ENCODE results near the gene DOCK9. TPM values are rescaled to one million over a fixed set of nuclear protein-coding genes. Genes with fewer than 3 reads are reported as not detected.

Gene DOCK9
- total RNA-seq, 4 donors from 2014 or later: 78.7 to 306 (median 142) TPM

DNA sequence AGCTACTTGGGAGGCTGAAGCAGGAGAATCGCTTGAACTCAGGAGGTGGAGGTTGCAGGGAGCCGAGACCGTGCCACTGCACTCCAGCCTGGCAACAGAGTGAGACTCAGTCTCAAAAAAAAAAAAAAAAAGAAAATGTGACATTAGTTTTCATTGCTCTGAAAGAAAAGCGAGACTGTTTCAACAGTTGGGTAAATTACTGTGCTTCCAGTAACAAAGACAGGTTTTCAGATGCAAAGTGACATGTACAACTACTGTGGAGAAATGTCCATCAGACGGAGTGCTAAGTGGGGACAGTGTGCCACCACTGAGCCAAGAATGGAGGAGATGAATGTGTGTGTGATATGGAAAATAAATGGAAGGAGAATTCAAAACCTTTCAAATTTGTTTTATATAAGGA is 201.2 kb downstream of the DOCK9 start:
- TF ChIP-seq, protein P1, sequence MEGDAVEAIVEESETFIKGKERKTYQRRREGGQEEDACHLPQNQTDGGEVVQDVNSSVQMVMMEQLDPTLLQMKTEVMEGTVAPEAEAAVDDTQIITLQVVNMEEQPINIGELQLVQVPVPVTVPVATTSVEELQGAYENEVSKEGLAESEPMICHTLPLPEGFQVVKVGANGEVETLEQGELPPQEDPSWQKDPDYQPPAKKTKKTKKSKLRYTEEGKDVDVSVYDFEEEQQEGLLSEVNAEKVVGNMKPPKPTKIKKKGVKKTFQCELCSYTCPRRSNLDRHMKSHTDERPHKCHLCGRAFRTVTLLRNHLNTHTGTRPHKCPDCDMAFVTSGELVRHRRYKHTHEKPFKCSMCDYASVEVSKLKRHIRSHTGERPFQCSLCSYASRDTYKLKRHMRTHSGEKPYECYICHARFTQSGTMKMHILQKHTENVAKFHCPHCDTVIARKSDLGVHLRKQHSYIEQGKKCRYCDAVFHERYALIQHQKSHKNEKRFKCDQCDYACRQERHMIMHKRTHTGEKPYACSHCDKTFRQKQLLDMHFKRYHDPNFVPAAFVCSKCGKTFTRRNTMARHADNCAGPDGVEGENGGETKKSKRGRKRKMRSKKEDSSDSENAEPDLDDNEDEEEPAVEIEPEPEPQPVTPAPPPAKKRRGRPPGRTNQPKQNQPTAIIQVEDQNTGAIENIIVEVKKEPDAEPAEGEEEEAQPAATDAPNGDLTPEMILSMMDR (IDR thresholded peaks at IDR 0.05; ENCODE audit: low read depth): no peak

DNA sequence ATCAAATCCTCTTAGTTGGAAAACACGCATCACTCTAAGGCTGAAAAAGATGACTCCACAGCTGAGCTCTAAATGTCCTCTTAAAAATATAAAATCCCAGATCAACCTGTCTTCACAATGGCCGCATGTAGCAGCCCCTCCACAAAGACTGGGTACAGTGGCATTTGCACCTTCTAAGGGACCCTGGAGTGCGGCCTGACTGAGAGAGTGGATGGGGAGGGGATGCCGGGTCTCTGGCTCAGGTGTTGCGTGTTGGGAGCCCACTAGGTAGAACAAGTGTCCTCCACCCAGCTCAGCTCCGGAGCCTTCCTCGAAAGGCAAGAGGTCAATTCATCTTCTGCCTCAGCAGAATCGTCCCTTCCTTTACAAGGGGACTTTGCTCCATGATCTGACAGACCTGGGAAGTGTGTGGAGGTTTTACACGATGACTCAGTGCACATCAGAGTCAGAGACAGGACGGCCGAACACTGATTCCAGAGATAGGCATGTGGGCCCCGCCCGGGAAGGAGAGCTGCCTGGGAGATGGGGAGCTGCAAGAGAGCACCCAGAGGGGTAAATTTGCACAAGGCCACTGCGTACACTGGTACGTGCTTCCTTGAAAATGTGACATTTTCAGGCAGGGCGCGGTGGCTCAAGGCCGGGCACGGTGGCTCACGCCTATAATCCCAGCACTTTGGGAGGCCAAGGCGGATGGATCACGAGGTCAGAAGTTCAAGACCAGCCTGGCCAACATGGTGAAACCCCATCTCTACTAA is 201.8 kb downstream of the DOCK9 start:
- TF ChIP-seq, protein P1 (IDR thresholded peaks at IDR 0.05; ENCODE audit: low read depth): no peak

DNA sequence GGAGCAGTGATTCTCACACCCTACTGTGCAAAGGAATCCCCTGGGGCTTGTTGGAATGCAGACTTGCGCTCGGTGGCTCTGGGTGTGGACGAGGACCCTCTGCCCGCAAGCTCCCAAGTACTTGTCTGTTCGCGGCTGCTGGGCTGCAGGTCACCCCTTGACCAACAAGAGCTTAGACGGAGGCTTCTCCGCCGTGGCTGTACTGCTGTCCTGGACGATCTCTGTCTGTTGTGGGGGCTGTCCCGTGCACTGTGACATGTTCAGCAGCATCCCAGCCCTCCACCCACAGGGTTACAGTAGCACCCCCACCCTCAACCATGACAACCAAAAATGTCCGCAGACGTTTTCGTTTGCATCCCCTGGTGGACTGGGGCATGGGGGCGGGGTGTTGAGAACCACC is 202.5 kb downstream of the DOCK9 start:
- TF ChIP-seq, protein P1 (IDR thresholded peaks at IDR 0.05; ENCODE audit: low read depth): no peak

DNA sequence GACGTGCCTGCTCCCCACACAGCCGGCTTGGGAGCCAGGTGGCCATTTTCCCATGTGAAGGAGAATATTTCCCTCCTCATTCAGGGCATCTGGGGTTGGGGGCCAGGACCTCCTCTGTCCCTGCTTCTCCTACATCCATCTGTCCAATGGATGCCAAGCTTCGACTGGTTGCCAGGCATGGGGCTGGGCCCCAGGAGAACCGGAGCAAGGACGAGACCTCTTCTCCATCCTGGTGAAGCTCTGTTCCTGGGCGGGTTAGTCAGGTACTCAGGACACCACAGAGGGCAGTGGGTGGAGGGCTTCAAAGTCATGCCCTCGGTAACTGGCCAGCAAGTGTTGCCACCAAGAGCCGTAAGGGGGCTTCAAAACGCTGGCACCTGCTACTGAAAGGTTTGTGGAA is 203.1 kb downstream of the DOCK9 start:
- TF ChIP-seq, protein P1 (IDR thresholded peaks at IDR 0.05; ENCODE audit: low read depth): no peak

DNA sequence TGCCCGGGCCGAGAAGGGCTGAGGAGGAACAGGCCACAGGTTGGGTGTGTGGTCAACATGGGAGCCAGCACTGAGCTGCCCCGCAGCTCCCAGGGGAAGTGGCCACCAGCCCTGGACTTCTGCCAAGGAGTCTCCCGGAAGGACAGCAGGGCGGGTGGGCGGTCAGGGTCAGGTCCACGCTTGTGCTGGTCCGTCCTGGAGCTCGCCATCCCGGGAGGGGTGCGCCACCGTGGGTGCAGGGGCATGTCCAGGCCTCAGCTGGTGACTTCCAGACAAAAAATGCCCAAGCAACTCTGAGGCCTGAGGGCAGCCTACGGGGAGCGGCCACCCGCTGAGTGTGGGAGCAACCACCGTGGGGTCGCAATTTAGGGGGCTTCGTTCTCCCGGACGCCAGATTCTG is 203.9 kb downstream of the DOCK9 start:
- TF ChIP-seq, protein P1 (IDR thresholded peaks at IDR 0.05; ENCODE audit: low read depth): no peak

DNA sequence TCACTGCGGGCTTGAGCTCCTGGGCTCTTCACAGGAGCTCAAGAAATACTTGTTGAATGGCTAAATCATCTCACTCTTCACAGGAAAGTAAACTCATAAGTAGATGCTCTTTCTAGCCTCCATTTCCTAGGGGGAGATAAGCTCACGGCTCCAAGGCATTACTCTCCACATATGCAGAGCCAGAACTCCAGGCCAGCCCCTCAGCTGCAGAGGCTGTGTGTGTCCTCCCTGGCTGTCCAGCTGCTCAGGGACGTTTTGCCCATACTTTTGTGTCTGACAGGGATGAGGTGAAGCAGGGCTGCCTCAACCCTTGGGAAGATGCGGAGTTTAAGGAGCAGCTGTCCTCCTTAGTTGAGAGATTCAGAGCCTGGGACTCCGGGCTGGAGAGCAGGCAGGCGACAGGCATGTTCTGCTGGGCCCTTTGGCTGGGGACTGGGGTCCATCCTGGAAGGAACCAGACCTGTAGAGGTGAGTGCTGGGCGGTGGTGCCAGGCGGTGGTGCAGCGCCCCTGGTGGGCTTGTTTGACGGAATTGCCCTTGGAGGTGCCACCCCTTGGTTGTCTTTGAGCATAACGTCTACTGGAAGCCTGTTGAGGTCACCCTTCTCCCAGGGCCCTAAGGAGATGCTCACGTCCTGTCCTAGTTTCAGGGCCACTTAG is 204.9 kb downstream of the DOCK9 start:
- TF ChIP-seq, protein P1 (IDR thresholded peaks at IDR 0.05; ENCODE audit: low read depth): no peak

DNA sequence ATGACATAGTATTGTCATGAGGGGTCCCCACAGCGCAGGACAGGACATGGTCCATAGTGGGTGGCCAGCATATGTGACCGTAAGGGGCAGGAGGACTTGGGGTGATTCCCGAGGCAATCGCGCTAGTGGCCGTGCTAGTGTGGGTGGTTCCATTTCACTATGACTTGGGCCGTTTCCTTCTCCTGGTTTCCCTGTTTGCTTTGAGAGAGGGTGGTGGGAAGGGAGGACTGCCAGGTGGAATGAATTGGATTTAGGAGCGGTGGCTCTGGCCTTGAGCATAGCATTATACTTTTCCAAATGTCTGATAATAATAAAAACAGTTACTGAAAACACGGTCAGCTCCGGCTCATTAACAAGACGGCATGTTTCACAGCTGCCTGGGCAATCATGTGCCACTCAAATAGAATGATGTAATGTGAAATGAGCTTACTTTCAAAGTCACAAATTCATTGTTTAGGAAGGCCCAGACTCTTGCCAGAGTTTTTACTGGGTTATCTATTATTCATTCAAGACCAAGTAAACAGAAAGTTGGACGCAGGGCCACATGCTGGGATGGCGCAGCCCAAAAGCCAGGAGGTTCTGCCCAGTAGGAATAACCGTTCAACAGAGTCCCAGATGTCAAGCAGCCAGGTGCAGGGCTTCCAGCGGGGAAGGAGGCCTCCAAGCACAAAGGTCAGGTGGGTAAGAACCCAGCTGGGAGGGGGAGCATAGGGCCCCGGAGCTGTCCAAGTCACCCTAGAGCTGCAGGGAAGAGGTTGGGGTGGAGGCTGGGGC is 205.8 kb downstream of the DOCK9 start:
- TF ChIP-seq, protein P1 (IDR thresholded peaks at IDR 0.05; ENCODE audit: low read depth): no peak
